Dermis microvascular lymphatic vessel endothelial cell (primary cell): ENCODE measurements around the gene ZNF274. TPM values are rescaled to one million over a fixed set of nuclear protein-coding genes. Genes with fewer than 3 reads are reported as not detected.

Experiments used
- total RNA-seq: library from RNA; depleted of rRNA; stranded (reverse); fragments of >200 nt; gene quantifications from 2 replicates; pipeline ENCODE4 v1.2.1, GENCODE V29; 2014

The ZNF274 gene
- total RNA-seq, 1 donor from 2014 or later, result 9.6 TPM

Other genes with a start within 250 kb of the ZNF274 start
- 1.4 and 2.3 TPM in 2 replicates for gene ZNF418, start 247.7 kb upstream of the ZNF274 start, total RNA-seq
- 3.3 and 5.2 TPM in 2 replicates for gene ZNF256, start 235.4 kb upstream of the ZNF274 start, total RNA-seq
- 0.13 TPM in 2 replicates for gene C19orf18, start 208.5 kb upstream of the ZNF274 start, total RNA-seq
- gene ZNF606, start 180.2 kb upstream of the ZNF274 start, total RNA-seq, result 4.1 and 9.4 TPM in 2 replicates
- not detected in 2 replicates for gene ZSCAN1, start 149.0 kb upstream of the ZNF274 start, total RNA-seq
- gene ZNF135, start 123.8 kb upstream of the ZNF274 start, total RNA-seq, result 0.64 and 1.8 TPM in 2 replicates
- gene ZSCAN18, start 84.8 kb upstream of the ZNF274 start, total RNA-seq, result 10.5 and 25.8 TPM in 2 replicates
- gene ZNF329, start 32.3 kb upstream of the ZNF274 start, total RNA-seq, result 7.3 and 10.1 TPM in 2 replicates
- 39.0 and 47.8 TPM in 2 replicates for gene ZNF544, start 45.9 kb downstream of the ZNF274 start, total RNA-seq
- gene ZNF8, start 95.9 kb downstream of the ZNF274 start, total RNA-seq, result 3.0 and 4.8 TPM in 2 replicates
- gene ERVK3-1, start 122.3 kb downstream of the ZNF274 start, total RNA-seq, result 11.4 and 18.7 TPM in 2 replicates
- gene ZSCAN22, start 143.9 kb downstream of the ZNF274 start, total RNA-seq, result 1.7 and 2.4 TPM in 2 replicates
- 4.3 and 5.4 TPM in 2 replicates for gene A1BG, start 170.4 kb downstream of the ZNF274 start, total RNA-seq
- 0.51 and 0.89 TPM in 2 replicates for gene ZNF497, start 179.7 kb downstream of the ZNF274 start, total RNA-seq
- gene ZNF837, start 198.0 kb downstream of the ZNF274 start, total RNA-seq, result 1.7 and 3.7 TPM in 2 replicates
- 2,588 and 2,654 TPM in 2 replicates for gene RPS5, start 204.2 kb downstream of the ZNF274 start, total RNA-seq
- not detected in 2 replicates for gene RNF225, start 212.6 kb downstream of the ZNF274 start, total RNA-seq
- 7.7 and 9.5 TPM in 2 replicates for gene ZNF584, start 225.6 kb downstream of the ZNF274 start, total RNA-seq